ENCODE results near the gene MTPN. TPM values are rescaled to one million over a fixed set of nuclear protein-coding genes. Genes with fewer than 3 reads are reported as not detected.

Gene MTPN
- total RNA-seq, 4 donors from 2014 or later: 51.8 to 81.7 (median 79.1) TPM

GRCh38 chr7:135924302-135924701 is 52.9 kb downstream of the MTPN start:
- DNase-seq (ENCODE audit: low spot score in 2 of 2): no peak
- no peaks in the 10 kb centered on the region for H3K4me1 ChIP-seq
- no peaks in the 10 kb centered on the region for H3K9me3 ChIP-seq
- H3K27me3 ChIP-seq: no peaks in the 10 kb centered on the region
- WGBS: 74% methylated on average over 3 of the region's 3 CpGs
- peaks cover 12% of the 10 kb centered on the region for H3K36me3 ChIP-seq
- H3K27ac ChIP-seq: no peak overlapping the region
- TF ChIP-seq CTCF (IDR thresholded peaks at IDR 0.05) (no peak), EP300 (IDR thresholded peaks at IDR 0.05) (no peak), POLR2AphosphoS5 (IDR thresholded peaks at IDR 0.05) (no peak), POLR2A (IDR thresholded peaks at IDR 0.05) (no peak)
- no peak overlapping the region for H3K4me3 ChIP-seq

- H3K36me3 ChIP-seq: peaks cover 2% of the 10 kb centered on the region
- H3K9me3 ChIP-seq: no peaks in the 10 kb centered on the region
- DNase-seq (ENCODE audit: low spot score in 2 of 2): no peak
- no peaks in the 10 kb centered on the region for H3K27me3 ChIP-seq
- TF ChIP-seq POLR2A (IDR thresholded peaks at IDR 0.05) (no peak), POLR2AphosphoS5 (IDR thresholded peaks at IDR 0.05) (no peak), EP300 (IDR thresholded peaks at IDR 0.05) (no peak), CTCF (IDR thresholded peaks at IDR 0.05) (no peak)
- no peak overlapping the region for H3K27ac ChIP-seq
- H3K4me1 ChIP-seq: no peaks in the 10 kb centered on the region
- 84% methylated on average over 3 of the region's 3 CpGs for WGBS
- H3K4me3 ChIP-seq: no peak overlapping the region
Observed at GRCh38 chr7:135922263-135922662, 54.9 kb downstream of the MTPN start.

GRCh38 chr7:135920478-135920877 is 56.7 kb downstream of the MTPN start:
- no peaks in the 10 kb centered on the region for H3K4me1 ChIP-seq
- no peak for TF ChIP-seq POLR2AphosphoS5 (IDR thresholded peaks at IDR 0.05)
- TF ChIP-seq CTCF (IDR thresholded peaks at IDR 0.05): no peak
- TF ChIP-seq POLR2A (IDR thresholded peaks at IDR 0.05): no peak
- TF ChIP-seq EP300 (IDR thresholded peaks at IDR 0.05): no peak
- H3K36me3 ChIP-seq: no peaks in the 10 kb centered on the region
- no peak overlapping the region for H3K27ac ChIP-seq
- no peaks in the 10 kb centered on the region for H3K27me3 ChIP-seq
- no peak overlapping the region for H3K4me3 ChIP-seq
- 74% methylated on average over 7 of the region's 7 CpGs for WGBS
- no peak for DNase-seq (ENCODE audit: low spot score in 2 of 2)
- H3K9me3 ChIP-seq: no peaks in the 10 kb centered on the region

GRCh38 chr7:135919071-135919841 is 57.9 kb downstream of the MTPN start:
- H3K9me3 ChIP-seq: no peaks in the 10 kb centered on the region
- no peaks in the 10 kb centered on the region for H3K4me1 ChIP-seq
- no peaks in the 10 kb centered on the region for H3K27me3 ChIP-seq
- TF ChIP-seq POLR2A (IDR thresholded peaks at IDR 0.05): no peak
- no peak for TF ChIP-seq CTCF (IDR thresholded peaks at IDR 0.05)
- TF ChIP-seq POLR2AphosphoS5 (IDR thresholded peaks at IDR 0.05): no peak
- no peaks in the 10 kb centered on the region for H3K36me3 ChIP-seq
- no peak overlapping the region for H3K27ac ChIP-seq
- 77% methylated on average over 9 of the region's 10 CpGs for WGBS
- no peak overlapping the region for H3K4me3 ChIP-seq
- DNase-seq (ENCODE audit: low spot score in 2 of 2): no peak

- H3K4me1 ChIP-seq: no peaks in the 10 kb centered on the region
- no peak overlapping the region for H3K4me3 ChIP-seq
- TF ChIP-seq CTCF (IDR thresholded peaks at IDR 0.05) (no peak), POLR2A (IDR thresholded peaks at IDR 0.05) (no peak), EP300 (IDR thresholded peaks at IDR 0.05) (no peak), POLR2AphosphoS5 (IDR thresholded peaks at IDR 0.05) (no peak)
- no peaks in the 10 kb centered on the region for H3K27me3 ChIP-seq
- no peaks in the 10 kb centered on the region for H3K36me3 ChIP-seq
- H3K9me3 ChIP-seq: no peaks in the 10 kb centered on the region
- no peak for DNase-seq (ENCODE audit: low spot score in 2 of 2)
- H3K27ac ChIP-seq: no peak overlapping the region
- WGBS: 50% methylated on average over 5 of the region's 5 CpGs
Observed at GRCh38 chr7:135918134-135918533, 59.0 kb downstream of the MTPN start.
